Activated CD4-positive, alpha-beta memory T cell treated with anti-CD3 and anti-CD28 coated beads for 36 hours (primary cell): ENCODE measurements around the gene RIMS4. TPM values are rescaled to one million over a fixed set of nuclear protein-coding genes. Genes with fewer than 3 reads are reported as not detected.

Experiments used
- CTCF ChIA-PET: fragments of 350-600 bp; sonication (Branson Sonifier 250); formaldehyde crosslinking; loops from one replicate; lab custom pipeline; 2021; ENCODE audit warnings: antibody characterized with exemption, inconsistent platforms; lab: Charles Lee
- POLR2A ChIA-PET: fragments of 350-600 bp; sonication (Branson Sonifier 250); formaldehyde crosslinking; loops from one replicate; lab custom pipeline; 2021; ENCODE audit warnings: antibody characterized with exemption; lab: Charles Lee
- DNase-seq: peaks from one replicate; pipeline ENCODE4 v3.0.0-alpha.2; 2020
- H3K27ac Mint-ChIP-seq: one replicate; pipeline ENCODE4 v1.8.0; 2021; ENCODE audit warnings: mixed read lengths
- H3K27me3 Mint-ChIP-seq: one replicate; pipeline ENCODE4 v1.8.0; 2021; ENCODE audit warnings: mixed read lengths
- H3K36me3 Mint-ChIP-seq: one replicate; pipeline ENCODE4 v1.8.0; 2021; ENCODE audit warnings: mixed read lengths
- H3K4me1 Mint-ChIP-seq: one replicate; pipeline ENCODE4 v1.8.0; 2021; ENCODE audit warnings: low read depth, mixed read lengths
- H3K4me3 Mint-ChIP-seq: one replicate; pipeline ENCODE4 v1.8.0; 2021; ENCODE audit warnings: mild to moderate bottlenecking, mixed read lengths
- H3K9me3 Mint-ChIP-seq: one replicate; pipeline ENCODE4 v1.8.0; 2021; ENCODE audit warnings: mixed read lengths
- intact Hi-C: fragments of 100-400 bp; cut with micrococcal nuclease; formaldehyde crosslinking; loops from one replicate; pipeline ENCODE4 v1.15.1; 2023
- total RNA-seq, 2 experiments: library from RNA; stranded (reverse); gene quantifications; one replicate each; pipeline ENCODE4 v1.2.3, GENCODE V29; 2021

The RIMS4 gene
- total RNA-seq, 2 experiments from 2014 or later: not detected

DNA sequence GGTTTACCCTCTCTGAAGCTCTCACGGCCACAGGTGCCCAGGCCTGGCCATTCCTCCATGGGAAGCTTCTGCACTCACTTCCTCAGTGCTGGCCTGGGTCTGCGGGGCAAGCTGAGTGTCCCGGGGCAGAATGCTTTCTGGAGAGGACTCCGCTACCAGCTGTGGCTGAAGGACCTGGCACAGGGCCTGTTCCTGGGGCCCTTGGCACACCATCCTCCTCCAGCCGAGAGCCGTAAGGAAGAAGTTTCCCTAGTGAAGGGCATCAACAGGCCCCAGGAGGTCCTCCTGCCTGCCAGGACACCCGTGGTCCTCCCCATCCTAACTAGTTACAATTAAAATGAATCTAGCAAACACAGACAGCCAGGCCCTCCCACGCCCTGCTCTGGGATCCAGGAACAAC lies 78.7 kb downstream of the RIMS4 start:
- H3K36me3 Mint-ChIP-seq: no peaks in the 10 kb centered on the region
- CTCF ChIA-PET: interaction anchor here (0.7 to 6.0 kb wide), 5 partner anchors 13 to 135 kb away, joined by 3 to 92 read pairs (median 6); no protein-coding TSS in a partner anchor
- H3K4me1 Mint-ChIP-seq: peaks cover 19% of the 10 kb centered on the region
- H3K4me3 Mint-ChIP-seq: no peak overlapping the region
- POLR2A ChIA-PET: no interaction called here
- H3K27me3 Mint-ChIP-seq: no peaks in the 10 kb centered on the region
- intact Hi-C loops: loop anchor here (5.0 kb wide), 2 partner anchors 344 to 514 kb away; no protein-coding TSS in a partner anchor
- DNase-seq: no peak
- H3K27ac Mint-ChIP-seq: no peak overlapping the region
- H3K9me3 Mint-ChIP-seq: peaks cover 5% of the 10 kb centered on the region

DNA sequence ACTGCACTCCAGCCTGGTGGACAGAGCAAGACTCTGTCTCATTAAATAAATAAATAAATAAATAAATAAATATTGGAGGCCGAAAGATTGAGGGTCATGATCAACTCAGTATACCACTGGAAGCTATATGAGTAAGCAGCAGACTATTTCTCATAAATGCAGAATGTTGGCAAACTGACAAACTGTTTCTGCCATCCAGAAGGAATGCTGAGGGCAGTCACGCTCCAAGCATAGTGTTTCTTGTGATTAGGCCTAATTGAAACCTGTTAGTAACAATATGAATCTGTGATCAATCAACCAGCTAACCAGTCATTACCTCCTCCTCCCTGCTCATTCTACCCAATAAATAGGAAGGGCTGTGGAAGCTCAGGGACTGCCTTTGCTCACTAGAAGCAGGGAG lies 79.9 kb downstream of the RIMS4 start:
- no peak for DNase-seq
- intact Hi-C loops: loop anchor here (5.0 kb wide), 2 partner anchors 343 to 513 kb away; no protein-coding TSS in a partner anchor
- Mint-ChIP-seq H3K4me1 (peaks cover 12% of the 10 kb centered on the region), H3K36me3 (no peaks in the 10 kb centered on the region), H3K9me3 (no peaks in the 10 kb centered on the region), H3K4me3 (no peak overlapping the region), H3K27me3 (no peaks in the 10 kb centered on the region), H3K27ac (no peak overlapping the region)
- ChIA-PET POLR2A (no interaction called here), CTCF (interaction anchor here (6.0 kb wide), 1 partner anchor 45 kb away, joined by 92 read pairs; no protein-coding TSS in a partner anchor)

DNA sequence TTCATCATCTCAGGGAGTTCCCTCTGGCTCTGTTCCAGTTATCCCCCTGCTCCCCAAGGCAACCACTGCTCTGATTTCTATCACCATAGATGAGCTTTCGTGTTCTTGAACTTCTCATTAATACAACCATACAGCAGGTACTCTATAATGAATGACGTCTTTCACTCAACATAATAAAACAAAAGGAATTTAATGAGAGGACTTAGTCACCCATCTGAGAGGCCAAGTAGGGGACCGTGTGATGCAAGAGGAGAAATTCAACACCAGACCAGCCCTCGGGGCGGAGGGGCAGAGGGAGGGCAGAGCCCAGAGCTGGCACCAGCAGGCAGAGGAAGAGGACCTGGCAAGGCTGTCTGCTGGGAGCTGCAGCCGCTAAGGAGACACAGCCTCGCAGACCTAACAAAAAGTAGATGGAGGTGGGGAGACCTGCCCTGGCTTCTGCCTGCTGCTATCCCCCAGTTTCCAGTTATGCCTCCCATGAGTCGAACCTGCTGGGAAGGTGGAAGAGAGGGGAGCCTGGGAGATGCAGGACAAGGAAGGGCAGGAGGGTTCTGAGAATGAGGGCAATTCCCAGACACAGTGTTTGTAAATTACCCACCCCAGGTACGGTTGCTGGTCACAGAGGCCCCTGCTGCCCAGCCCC lies 81.4 kb downstream of the RIMS4 start:
- no peak for DNase-seq
- H3K4me1 Mint-ChIP-seq: peaks cover 12% of the 10 kb centered on the region
- H3K4me3 Mint-ChIP-seq: no peak overlapping the region
- no peak overlapping the region for H3K27ac Mint-ChIP-seq
- H3K9me3 Mint-ChIP-seq: no peaks in the 10 kb centered on the region
- no peaks in the 10 kb centered on the region for H3K36me3 Mint-ChIP-seq
- ChIA-PET CTCF (interaction anchor here (0.9 to 1.6 kb wide), 2 partner anchors 44 to 45 kb away, joined by 3 read pairs; no protein-coding TSS in a partner anchor), POLR2A (no interaction called here)
- intact Hi-C loops: no loop called here
- no peaks in the 10 kb centered on the region for H3K27me3 Mint-ChIP-seq

DNA sequence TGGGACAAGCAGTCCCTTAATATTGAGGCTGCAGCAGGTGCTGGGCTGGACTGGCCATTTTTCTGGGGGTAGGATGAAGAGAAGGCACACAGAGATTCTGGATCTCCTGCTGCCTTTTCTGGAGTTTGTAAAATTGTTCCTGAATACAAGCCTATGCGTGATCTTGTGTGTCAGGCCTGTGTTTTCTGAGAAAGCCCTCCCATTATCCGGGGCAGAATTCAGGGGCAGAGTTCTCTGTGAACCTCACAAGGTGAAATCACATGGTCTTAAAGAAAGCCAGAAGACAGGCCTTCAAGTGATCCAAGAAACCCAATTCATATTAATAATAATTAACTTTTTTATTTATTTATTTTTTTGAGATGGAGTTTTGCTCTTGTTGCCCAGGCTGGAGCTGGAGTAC lies 82.7 kb downstream of the RIMS4 start:
- CTCF ChIA-PET: no interaction called here
- no peak for DNase-seq
- POLR2A ChIA-PET: no interaction called here
- no peaks in the 10 kb centered on the region for H3K36me3 Mint-ChIP-seq
- H3K4me1 Mint-ChIP-seq: peaks cover 7% of the 10 kb centered on the region
- H3K4me3 Mint-ChIP-seq: no peak overlapping the region
- H3K27ac Mint-ChIP-seq: no peak overlapping the region
- H3K9me3 Mint-ChIP-seq: no peaks in the 10 kb centered on the region
- intact Hi-C loops: no loop called here
- H3K27me3 Mint-ChIP-seq: no peaks in the 10 kb centered on the region

DNA sequence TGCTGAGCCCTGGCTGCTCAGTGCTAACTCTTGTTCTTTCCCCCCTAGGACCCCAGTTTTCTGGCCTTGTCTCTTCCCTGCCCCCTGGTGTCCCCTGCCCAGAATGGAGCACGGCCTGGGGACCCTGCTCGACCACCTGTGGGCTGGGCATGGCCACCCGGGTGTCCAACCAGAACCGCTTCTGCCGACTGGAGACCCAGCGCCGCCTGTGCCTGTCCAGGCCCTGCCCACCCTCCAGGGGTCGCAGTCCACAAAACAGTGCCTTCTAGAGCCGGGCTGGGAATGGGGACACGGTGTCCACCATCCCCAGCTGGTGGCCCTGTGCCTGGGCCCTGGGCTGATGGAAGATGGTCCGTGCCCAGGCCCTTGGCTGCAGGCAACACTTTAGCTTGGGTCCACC lies 83.3 kb downstream of the RIMS4 start:
- H3K4me1 Mint-ChIP-seq: peaks cover 1% of the 10 kb centered on the region
- POLR2A ChIA-PET: no interaction called here

DNA sequence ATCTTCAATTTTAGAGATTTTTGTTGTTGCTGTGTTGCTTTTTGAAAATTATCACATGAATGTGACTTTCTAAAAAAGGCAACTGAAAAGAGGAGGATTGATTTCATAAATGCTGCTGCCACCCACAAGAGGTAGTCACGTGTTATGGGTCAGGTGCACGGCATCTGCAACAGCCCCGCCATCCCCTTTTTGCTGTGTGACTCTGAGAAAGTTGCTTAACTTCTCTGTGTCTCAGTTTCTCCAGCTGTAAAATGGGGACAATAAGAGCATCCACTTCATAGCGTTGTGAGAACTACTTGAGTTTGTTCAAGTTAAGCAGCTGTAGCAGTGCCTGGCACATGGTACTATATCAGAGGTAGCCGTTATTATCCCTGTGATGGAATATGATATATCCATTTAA lies 84.5 kb downstream of the RIMS4 start:
- H3K27ac Mint-ChIP-seq: no peak overlapping the region
- H3K36me3 Mint-ChIP-seq: no peaks in the 10 kb centered on the region
- POLR2A ChIA-PET: no interaction called here
- CTCF ChIA-PET: no interaction called here
- no peak overlapping the region for H3K4me3 Mint-ChIP-seq
- no peaks in the 10 kb centered on the region for H3K4me1 Mint-ChIP-seq
- intact Hi-C loops: no loop called here
- DNase-seq: no peak
- no peaks in the 10 kb centered on the region for H3K27me3 Mint-ChIP-seq
- no peaks in the 10 kb centered on the region for H3K9me3 Mint-ChIP-seq

More for the DNA sequence above, 83.3 kb downstream of the RIMS4 start:
- Mint-ChIP-seq H3K36me3 (no peaks in the 10 kb centered on the region), H3K27me3 (no peaks in the 10 kb centered on the region), H3K4me3 (no peak overlapping the region), H3K27ac (no peak overlapping the region), H3K9me3 (no peaks in the 10 kb centered on the region)
- CTCF ChIA-PET: no interaction called here
- intact Hi-C loops: no loop called here
- DNase-seq: no peak

DNA sequence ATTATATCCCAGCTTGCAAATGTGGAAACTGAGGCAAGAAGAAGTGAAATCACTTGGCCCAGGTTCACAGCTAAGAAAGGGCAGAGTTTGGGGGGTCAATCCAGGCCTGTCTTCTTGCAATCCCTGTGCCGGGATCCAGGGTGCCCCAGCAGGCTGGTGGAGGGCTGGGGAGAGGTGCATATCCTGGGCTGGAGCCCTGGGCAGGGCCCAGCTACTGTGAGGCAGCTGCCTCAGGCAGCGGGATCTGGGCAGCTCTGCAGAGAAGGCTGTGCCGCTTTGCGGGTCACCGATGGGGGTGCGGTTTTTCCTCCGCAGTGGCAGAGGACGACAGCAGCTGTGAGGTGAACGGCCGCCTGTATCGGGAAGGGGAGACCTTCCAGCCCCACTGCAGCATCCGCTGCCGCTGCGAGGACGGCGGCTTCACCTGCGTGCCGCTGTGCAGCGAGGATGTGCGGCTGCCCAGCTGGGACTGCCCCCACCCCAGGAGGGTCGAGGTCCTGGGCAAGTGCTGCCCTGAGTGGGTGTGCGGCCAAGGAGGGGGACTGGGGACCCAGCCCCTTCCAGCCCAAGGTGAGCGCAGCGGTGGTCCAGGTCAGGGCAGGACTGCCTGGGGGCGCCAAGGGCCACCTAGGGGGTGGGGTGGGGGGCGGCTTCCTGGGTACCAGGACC lies 85.8 kb downstream of the RIMS4 start:
- ChIA-PET POLR2A (no interaction called here), CTCF (interaction anchor here (0.9 kb wide), 1 partner anchor 39 kb away, joined by 6 read pairs; no protein-coding TSS in a partner anchor)
- H3K9me3 Mint-ChIP-seq: no peaks in the 10 kb centered on the region
- no peak overlapping the region for H3K4me3 Mint-ChIP-seq
- intact Hi-C loops: no loop called here
- no peaks in the 10 kb centered on the region for H3K36me3 Mint-ChIP-seq
- no peak for DNase-seq
- no peak overlapping the region for H3K27ac Mint-ChIP-seq
- no peaks in the 10 kb centered on the region for H3K4me1 Mint-ChIP-seq
- H3K27me3 Mint-ChIP-seq: no peaks in the 10 kb centered on the region

DNA sequence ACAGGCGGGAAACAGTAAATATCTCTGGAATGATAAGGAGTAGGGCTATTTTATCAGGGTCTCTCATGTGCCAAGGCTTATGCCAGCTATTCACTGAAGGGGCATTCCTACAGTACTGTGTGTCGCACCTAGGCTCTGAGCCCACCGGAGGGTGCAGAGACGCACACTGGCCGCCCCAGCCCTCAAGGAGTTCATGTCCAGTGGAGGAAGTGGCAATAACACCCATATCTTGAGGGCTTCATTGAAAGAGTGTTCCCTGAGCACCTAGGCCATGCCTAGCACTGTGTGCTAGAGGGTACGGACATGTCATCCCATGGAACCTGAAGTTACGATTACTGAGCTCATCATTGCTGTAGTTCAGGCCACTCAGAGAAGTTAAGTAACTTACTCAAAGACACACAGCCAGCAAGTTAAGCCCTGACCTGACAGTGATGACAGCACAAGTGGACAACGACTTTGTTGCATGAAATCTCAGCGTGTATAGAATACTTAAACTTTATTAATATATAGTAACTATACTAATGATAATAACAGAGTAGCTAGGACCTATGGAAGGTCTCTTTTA lies 86.5 kb downstream of the RIMS4 start:
- POLR2A ChIA-PET: no interaction called here
- Mint-ChIP-seq H3K27ac (no peak overlapping the region), H3K4me3 (no peak overlapping the region), H3K9me3 (no peaks in the 10 kb centered on the region), H3K27me3 (no peaks in the 10 kb centered on the region), H3K4me1 (no peaks in the 10 kb centered on the region), H3K36me3 (no peaks in the 10 kb centered on the region)
- CTCF ChIA-PET: interaction anchor here (0.9 kb wide), 1 partner anchor 38 kb away, joined by 6 read pairs; no protein-coding TSS in a partner anchor
- DNase-seq: no peak
- intact Hi-C loops: no loop called here

DNA sequence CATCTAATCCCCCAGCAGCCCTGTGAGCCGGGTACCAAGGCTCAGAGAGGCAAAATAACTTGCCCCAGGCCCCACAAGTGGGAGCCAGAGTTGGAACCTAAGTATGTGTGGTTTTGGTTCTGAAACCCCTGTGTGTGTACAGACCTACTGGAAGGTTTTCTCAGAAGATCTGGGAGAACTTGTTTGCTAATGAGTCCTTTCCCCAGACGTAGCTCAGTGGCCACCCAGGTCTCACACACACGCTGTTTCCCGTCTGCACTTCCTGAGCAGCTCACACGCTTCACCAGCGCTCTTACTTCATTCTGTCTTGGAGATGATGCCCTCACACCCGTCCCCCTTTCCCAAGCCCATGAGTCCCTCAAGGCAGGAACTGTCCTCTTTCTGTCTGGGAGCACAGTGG lies 87.0 kb downstream of the RIMS4 start:
- Mint-ChIP-seq H3K4me1 (no peaks in the 10 kb centered on the region), H3K36me3 (no peaks in the 10 kb centered on the region), H3K4me3 (no peak overlapping the region), H3K9me3 (no peaks in the 10 kb centered on the region), H3K27me3 (no peaks in the 10 kb centered on the region), H3K27ac (no peak overlapping the region)
- no peak for DNase-seq
- POLR2A ChIA-PET: no interaction called here
- intact Hi-C loops: no loop called here
- CTCF ChIA-PET: interaction anchor here (2.1 kb wide), 1 partner anchor 38 kb away, joined by 5 read pairs; no protein-coding TSS in a partner anchor

DNA sequence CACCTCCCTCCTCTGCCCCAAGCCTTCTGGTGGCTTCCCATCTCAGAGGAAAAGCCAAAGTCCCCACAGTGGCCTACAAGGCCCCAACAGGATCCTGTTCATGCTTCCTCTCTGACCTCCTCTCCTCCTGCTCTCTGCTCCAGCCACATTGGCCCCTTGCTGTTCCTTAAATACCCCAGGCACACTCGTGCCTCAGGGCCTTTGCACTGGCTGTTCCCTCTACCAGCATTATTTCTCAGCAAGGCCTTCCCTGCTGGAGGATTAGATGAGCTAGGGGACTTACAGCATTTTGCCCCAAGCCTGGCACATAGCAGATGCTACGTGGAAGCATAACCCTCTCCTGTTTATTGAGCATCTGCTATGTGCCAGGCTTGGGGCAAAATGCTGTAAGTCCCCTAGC lies 87.4 kb downstream of the RIMS4 start:
- ChIA-PET POLR2A (no interaction called here), CTCF (interaction anchor here (2.1 kb wide), 1 partner anchor 38 kb away, joined by 5 read pairs; no protein-coding TSS in a partner anchor)
- Mint-ChIP-seq H3K27me3 (no peaks in the 10 kb centered on the region), H3K27ac (no peak overlapping the region), H3K4me3 (no peak overlapping the region), H3K36me3 (no peaks in the 10 kb centered on the region), H3K4me1 (no peaks in the 10 kb centered on the region), H3K9me3 (no peaks in the 10 kb centered on the region)
- no peak for DNase-seq
- intact Hi-C loops: no loop called here

DNA sequence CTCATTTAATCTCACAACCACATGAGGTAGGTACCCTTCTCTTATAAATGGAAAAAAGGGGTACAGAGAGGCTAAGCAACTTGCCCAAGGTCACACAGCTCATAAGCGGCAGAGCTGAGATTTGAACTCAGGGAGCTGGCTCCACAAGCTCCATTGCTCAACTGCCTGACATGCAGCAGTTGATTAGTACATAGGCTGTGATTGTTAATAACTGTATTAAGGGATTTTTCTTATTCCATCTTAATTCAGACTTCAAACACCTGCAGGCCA lies 88.6 kb downstream of the RIMS4 start:
- DNase-seq: no peak
- Mint-ChIP-seq H3K36me3 (no peaks in the 10 kb centered on the region), H3K27me3 (no peaks in the 10 kb centered on the region), H3K27ac (no peak overlapping the region), H3K4me3 (no peak overlapping the region), H3K4me1 (no peaks in the 10 kb centered on the region), H3K9me3 (no peaks in the 10 kb centered on the region)
- intact Hi-C loops: no loop called here
- ChIA-PET POLR2A (no interaction called here), CTCF (interaction anchor here (1.5 to 2.1 kb wide), 2 partner anchors 11 to 37 kb away, joined by 5 read pairs; no protein-coding TSS in a partner anchor)

DNA sequence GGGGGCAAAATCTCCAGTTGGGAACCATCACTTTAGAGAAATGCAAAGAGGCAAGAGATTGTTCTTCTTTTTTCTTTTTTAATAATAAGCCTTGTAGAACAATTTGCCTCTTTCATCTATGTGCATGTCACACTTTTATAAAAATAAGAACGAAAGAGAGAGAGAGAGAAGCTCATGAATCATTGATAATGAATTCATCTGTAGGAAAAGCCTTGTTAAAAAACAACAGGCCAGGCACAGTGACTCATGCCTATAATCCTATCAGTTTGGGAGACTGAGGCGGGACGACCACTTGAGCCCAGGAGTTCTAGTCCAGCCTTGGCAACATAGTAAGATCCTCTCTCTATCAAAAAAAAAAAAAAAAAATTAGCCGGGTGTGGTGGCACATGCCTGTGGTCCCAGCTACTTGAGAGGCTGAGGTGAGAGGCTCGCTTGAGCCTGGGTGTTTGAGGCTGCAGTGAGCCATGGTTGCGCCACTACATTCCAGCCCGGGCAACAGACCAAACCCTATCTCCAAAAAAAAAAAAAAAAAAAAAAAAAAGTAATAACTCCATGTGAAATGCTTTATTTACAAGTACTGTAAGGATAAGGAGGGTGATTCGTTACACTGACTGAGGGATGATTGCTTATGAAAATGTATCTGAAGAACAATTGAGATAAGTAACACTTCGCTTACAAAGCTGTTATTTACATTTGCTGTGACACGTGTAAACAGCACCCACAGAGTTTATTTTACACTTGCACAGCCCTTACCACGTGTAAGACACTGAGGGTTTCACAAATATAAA lies 89.2 kb downstream of the RIMS4 start:
- ChIA-PET POLR2A (no interaction called here), CTCF (interaction anchor here (1.5 to 2.1 kb wide), 2 partner anchors 12 to 36 kb away, joined by 5 read pairs; no protein-coding TSS in a partner anchor)
- DNase-seq: no peak
- Mint-ChIP-seq H3K27me3 (no peaks in the 10 kb centered on the region), H3K36me3 (no peaks in the 10 kb centered on the region), H3K9me3 (no peaks in the 10 kb centered on the region), H3K27ac (no peak overlapping the region), H3K4me3 (no peak overlapping the region), H3K4me1 (no peaks in the 10 kb centered on the region)
- intact Hi-C loops: no loop called here
